Suprapubic skin (tissue), 4 donors: ENCODE data around the gene OGT. TPM values are rescaled to one million over a fixed set of nuclear protein-coding genes. Genes with fewer than 3 reads are reported as not detected.
"Not testable (repeated sequence)": the region's sequence is repeated elsewhere in the genome, so short reads cannot be mapped to it uniquely, and the experiment has no call there.

ENCODE experiments used
- DNase-seq, 2 donors: peaks; one replicate each; pipeline ENCODE4 v3.0.0-alpha.2; 2019; ENCODE audit warnings: low spot score in 2 of 2
- H3K27ac ChIP-seq: fragments of 200-600 bp; sonication (generic); one replicate; pipeline ENCODE4 v1.5.1; 2019
- H3K27me3 ChIP-seq: fragments of 200-600 bp; sonication (generic); one replicate; pipeline ENCODE4 v1.5.1; 2019
- H3K36me3 ChIP-seq: fragments of 200-600 bp; sonication (generic); one replicate; pipeline ENCODE4 v1.5.1; 2019
- H3K4me1 ChIP-seq: fragments of 200-600 bp; sonication (generic); one replicate; pipeline ENCODE4 v1.5.1; 2019
- H3K4me3 ChIP-seq: fragments of 200-600 bp; sonication (generic); one replicate; pipeline ENCODE4 v1.5.1; 2019; ENCODE audit warnings: mild to moderate bottlenecking
- H3K9me3 ChIP-seq: fragments of 200-600 bp; sonication (generic); one replicate; pipeline ENCODE4 v1.5.1; 2019
- EP300 ChIP-seq: sonication (generic); formaldehyde crosslinking; IDR thresholded peaks from one replicate; pipeline ENCODE4 v1.6.1; 2017; ENCODE audit warnings: antibody characterized with exemption
- POLR2A ChIP-seq, 2 donors: fragments of 450-650 bp; IDR thresholded peaks; one replicate each; pipeline ENCODE4 v1.6.1; 2017; ENCODE audit warnings: antibody characterized with exemption in 2 of 2, mild to moderate bottlenecking in 2 of 2, moderate library complexity in 2 of 2
- POLR2AphosphoS5 ChIP-seq, 3 donors: sonication (generic); formaldehyde crosslinking; IDR thresholded peaks; one replicate each; pipeline ENCODE4 v1.6.1; 2017; ENCODE audit warnings: antibody characterized with exemption in 3 of 3
- WGBS: methylation state at CpG from one replicate; pipeline ENCODE4 v1.1.5; 2018; 5-methylcytosine and 5-hydroxymethylcytosine counted together
- total RNA-seq, 4 donors: library from RNA; depleted of rRNA; stranded (reverse); fragments of >200 nt; gene quantifications; one replicate each; pipeline ENCODE4 v1.1.0, GENCODE V29; 2016
- TF ChIP-seq, protein P1 (sequence below), 2 donors: fragments of 200-600 bp in 1 of 2; fragments of 450-650 bp in 1 of 2; sonication (generic) in 1 of 2; IDR thresholded peaks; one replicate each; pipeline ENCODE4 v1.5.1; 2016 to 2019; ENCODE audit warnings: antibody characterized with exemption in 2 of 2, mild to moderate bottlenecking in 1 of 2, moderate library complexity in 1 of 2

The OGT gene
- total RNA-seq: 100 to 1,000 TPM; 133 to 450 (median 159) TPM

DNA sequence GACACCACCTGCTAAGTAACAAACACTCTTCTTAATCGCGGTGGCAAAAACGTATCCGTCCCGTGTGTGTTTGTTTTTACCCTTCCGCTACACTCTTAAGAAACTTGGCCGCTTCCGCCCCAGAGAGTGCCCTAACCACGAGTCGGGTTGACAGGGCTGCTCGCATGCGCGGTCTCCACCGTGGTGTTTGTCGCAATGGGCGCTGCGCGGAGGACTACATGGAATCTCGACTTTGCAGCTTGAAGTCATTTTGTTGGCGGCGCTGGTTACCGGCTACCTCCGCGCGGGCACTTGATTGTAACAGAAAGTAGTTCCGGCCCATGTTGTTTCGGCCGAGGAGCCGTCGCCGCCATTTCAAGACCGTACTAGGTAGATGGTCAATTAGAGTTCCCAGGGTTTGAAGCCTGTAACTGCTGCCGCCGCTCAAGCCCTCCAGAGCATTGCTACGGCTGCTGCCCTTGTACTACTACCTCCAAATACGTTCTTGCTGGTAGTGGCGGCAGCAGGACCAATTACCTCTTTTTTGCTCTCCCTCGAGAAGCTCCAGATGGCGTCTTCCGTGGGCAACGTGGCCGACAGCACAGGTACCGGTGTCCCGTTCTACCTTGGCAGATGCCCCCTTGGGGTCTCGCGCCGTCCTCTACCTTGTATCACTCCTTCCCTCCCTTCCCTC, at the start of gene OGT:
Gene OGT, plus strand, starts transcription at position 352 of the 673 bp plus-strand sequence. Its CDS starts 196 bp downstream, at position 548.
- peak within 1 kb of the TSS; percentile 70 for H3K4me3 ChIP-seq
- H3K27me3 ChIP-seq: no peaks in the 10 kb centered on the region
- H3K36me3 ChIP-seq: no peaks in the 10 kb centered on the region
- H3K27ac ChIP-seq: peak within 1 kb of the TSS; percentile 95
- TF ChIP-seq POLR2AphosphoS5 (IDR thresholded peaks at IDR 0.05) (peak in 2 of 3 donors; percentile 48 to 93), POLR2A (IDR thresholded peaks at IDR 0.05) (peak; percentile 26 to 62)
- TF ChIP-seq, protein P1, sequence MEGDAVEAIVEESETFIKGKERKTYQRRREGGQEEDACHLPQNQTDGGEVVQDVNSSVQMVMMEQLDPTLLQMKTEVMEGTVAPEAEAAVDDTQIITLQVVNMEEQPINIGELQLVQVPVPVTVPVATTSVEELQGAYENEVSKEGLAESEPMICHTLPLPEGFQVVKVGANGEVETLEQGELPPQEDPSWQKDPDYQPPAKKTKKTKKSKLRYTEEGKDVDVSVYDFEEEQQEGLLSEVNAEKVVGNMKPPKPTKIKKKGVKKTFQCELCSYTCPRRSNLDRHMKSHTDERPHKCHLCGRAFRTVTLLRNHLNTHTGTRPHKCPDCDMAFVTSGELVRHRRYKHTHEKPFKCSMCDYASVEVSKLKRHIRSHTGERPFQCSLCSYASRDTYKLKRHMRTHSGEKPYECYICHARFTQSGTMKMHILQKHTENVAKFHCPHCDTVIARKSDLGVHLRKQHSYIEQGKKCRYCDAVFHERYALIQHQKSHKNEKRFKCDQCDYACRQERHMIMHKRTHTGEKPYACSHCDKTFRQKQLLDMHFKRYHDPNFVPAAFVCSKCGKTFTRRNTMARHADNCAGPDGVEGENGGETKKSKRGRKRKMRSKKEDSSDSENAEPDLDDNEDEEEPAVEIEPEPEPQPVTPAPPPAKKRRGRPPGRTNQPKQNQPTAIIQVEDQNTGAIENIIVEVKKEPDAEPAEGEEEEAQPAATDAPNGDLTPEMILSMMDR (IDR thresholded peaks at IDR 0.05): no peak
- H3K9me3 ChIP-seq: no peaks in the 10 kb centered on the region
- peaks cover 20% of the 10 kb centered on the region for H3K4me1 ChIP-seq
- peak; percentile 97 for DNase-seq
- WGBS: 27% methylated on average over 47 of the region's 47 CpGs

DNA sequence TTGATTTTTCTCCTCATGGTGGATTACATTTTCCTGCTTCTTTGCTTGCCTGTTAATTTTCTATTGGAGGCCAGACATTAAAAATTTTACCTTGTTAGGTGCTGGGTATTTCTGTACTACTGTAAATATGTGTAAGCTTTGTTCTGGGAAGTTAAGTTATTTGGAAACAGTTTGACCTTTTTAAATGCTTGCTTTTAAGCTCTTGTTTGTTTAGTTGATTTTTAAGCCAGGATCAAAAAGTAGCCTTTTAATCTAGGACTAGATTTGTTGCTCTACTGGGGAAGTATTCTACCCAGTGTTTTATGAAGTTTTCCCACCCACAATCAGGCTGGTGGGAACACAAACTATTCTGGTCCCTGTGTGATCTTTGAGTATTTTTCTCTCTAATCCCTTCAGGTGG, 45.1 kb upstream of the OGT start:
- TF ChIP-seq, protein P1 (IDR thresholded peaks at IDR 0.05): no peak
- TF ChIP-seq EP300: no peak
- TF ChIP-seq POLR2AphosphoS5 (IDR thresholded peaks at IDR 0.05): no peak
- no peak for TF ChIP-seq POLR2A (IDR thresholded peaks at IDR 0.05)
- no peak overlapping the region for H3K4me3 ChIP-seq
- H3K27me3 ChIP-seq: no peaks in the 10 kb centered on the region
- H3K9me3 ChIP-seq: no peaks in the 10 kb centered on the region
- H3K36me3 ChIP-seq: no peaks in the 10 kb centered on the region
- H3K27ac ChIP-seq: no peak overlapping the region
- H3K4me1 ChIP-seq: no peaks in the 10 kb centered on the region
- DNase-seq: no peak

DNA sequence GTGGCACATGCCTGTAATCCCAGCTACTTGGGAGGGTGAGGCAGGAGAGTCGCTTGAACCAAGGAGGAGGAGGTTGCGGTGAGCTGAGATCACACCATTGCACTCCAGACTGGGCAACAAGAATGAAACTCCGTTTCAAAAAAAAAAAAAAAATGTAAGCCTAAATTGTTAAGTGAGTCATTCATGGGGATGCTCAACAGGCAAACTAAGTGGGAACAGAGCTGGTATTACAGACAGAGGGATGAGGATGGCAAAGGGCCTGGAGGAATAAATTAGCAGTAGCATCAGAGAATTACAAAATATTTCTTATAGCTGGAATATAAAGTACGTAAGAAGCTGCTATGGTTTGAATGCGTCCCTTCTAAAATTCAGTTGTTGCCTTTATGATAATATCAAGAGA, 43.4 kb upstream of the OGT start:
- no peaks in the 10 kb centered on the region for H3K9me3 ChIP-seq
- H3K36me3 ChIP-seq: no peaks in the 10 kb centered on the region
- no peaks in the 10 kb centered on the region for H3K4me1 ChIP-seq
- no peak for TF ChIP-seq POLR2A (IDR thresholded peaks at IDR 0.05)
- TF ChIP-seq POLR2AphosphoS5 (IDR thresholded peaks at IDR 0.05): no peak
- no peak for TF ChIP-seq EP300
- TF ChIP-seq, protein P1 (IDR thresholded peaks at IDR 0.05): no peak
- H3K4me3 ChIP-seq: no peak overlapping the region
- no peak for DNase-seq
- no peak overlapping the region for H3K27ac ChIP-seq
- no peaks in the 10 kb centered on the region for H3K27me3 ChIP-seq
- WGBS: 79% methylated on average over 5 of the region's 5 CpGs

DNA sequence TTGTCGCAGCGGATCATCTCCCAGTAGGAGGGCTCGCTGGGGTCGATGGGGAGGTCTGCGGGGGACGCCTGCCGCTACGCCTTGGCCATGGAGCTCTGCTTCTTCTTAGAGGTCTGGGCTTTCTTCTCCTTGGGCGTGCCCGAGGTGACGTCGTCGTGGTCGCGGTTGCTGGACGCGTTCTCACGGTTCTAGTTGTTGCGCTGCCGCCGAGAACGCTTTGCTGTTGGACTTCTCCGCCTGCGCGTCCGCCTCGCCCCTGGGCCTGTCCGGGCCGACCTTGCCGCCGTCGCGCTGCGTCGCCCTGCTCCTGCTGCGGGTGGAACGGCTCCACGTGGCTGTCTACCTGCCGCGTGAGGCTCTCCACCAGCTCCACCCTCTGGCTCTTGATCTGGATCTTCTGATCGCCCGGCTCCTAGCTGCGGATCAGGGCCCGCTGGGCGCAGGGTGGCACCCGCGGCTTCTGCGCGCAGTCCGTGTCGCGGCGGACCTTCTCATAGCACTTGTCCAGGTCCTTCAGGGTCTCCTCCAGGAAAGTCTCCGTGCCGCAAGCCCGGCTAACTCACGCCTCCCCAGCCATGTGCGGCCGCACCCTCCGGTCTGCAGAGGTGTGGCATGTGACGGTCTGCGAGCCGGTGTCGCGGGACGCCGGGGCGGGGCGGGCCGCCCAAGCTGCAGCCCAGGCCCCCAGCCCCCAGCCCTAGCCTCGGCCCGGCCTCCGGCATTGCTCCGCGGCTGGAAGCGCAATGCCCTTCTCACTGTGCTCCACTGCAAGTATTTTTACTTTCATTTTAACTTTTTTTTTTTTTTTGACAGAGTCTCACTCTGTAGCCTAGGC, 40.5 kb upstream of the OGT start:
- Histone ChIP-seq H3K4me1 (no peaks in the 10 kb centered on the region), H3K4me3 (peak overlapping the region; percentile 58), H3K36me3 (no peaks in the 10 kb centered on the region), H3K27me3 (no peaks in the 10 kb centered on the region), H3K9me3 (no peaks in the 10 kb centered on the region), H3K27ac (peak overlapping the region; percentile 62)
- TF ChIP-seq EP300: no peak
- TF ChIP-seq, protein P1 (IDR thresholded peaks at IDR 0.05): no peak
- TF ChIP-seq POLR2AphosphoS5 (IDR thresholded peaks at IDR 0.05): no peak
- no peak for TF ChIP-seq POLR2A (IDR thresholded peaks at IDR 0.05)
- DNase-seq: peak; percentile 71 to 74
- 41% methylated on average over 43 of the region's 76 CpGs for WGBS

DNA sequence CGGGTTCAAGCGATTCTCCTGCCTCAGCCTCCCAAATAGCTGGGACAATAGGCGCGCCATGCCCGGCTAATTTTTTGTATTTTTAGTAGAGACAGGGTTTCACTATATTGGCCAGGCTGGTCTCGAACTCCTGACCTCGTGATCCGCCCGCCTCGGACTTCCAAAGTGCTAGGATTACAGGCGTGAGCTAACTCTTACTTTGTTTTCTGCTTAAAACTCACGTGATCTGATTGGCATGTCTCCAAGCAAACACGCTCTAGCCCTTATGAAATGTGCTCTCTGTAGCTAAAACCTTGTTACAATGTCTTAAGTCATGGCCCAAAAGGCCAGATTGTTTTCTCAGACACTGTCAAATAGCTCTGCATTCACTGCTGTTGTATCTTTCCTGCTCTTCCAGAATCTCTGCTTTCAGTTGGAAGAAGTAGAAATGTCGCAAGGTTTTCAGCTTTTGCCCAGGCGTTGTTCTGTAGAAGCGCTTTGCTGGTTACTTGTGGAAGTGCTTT, 39.7 kb upstream of the OGT start:
- DNase-seq: peak in 1 of 2 donors; percentile 64
- no peaks in the 10 kb centered on the region for H3K36me3 ChIP-seq
- no peaks in the 10 kb centered on the region for H3K27me3 ChIP-seq
- peak overlapping the region; percentile 58 for H3K4me3 ChIP-seq
- H3K9me3 ChIP-seq: no peaks in the 10 kb centered on the region
- H3K4me1 ChIP-seq: no peaks in the 10 kb centered on the region
- 59% methylated on average over 16 of the region's 16 CpGs for WGBS
- H3K27ac ChIP-seq: peak overlapping the region; percentile 62
- TF ChIP-seq POLR2AphosphoS5 (IDR thresholded peaks at IDR 0.05) (no peak), EP300 (no peak), POLR2A (IDR thresholded peaks at IDR 0.05) (no peak)
- TF ChIP-seq, protein P1 (IDR thresholded peaks at IDR 0.05): no peak

DNA sequence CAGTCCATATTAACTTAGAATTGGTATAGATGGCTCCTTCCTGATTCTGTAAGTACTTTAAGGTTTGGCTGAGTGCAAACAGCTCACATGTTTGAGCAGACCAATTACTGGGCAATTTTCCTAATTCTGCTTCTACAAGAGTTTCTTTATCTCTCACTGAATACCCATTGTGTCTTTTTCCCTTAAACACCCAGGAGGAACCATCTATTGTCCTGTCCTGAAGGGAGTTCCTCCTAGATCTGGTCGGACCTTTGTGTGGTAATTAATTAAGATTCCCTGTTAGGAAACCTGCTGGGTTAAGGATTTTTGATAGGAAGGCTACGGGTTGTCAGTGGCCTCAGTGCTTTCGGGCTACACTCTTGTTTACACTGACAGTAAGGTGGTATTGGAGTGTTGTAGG, 36.9 kb upstream of the OGT start:
- H3K27ac ChIP-seq, H3K4me1 ChIP-seq, H3K4me3 ChIP-seq, H3K27me3 ChIP-seq, H3K9me3 ChIP-seq, DNase-seq, H3K36me3 ChIP-seq: not testable (repeated sequence)
- 84% methylated on average over 3 of the region's 3 CpGs for WGBS
